GM21447 (cell line): ENCODE results near the gene GPR146.

ENCODE experiments used
- ATAC-seq: cut with Tn5 transposase; IDR thresholded peaks from one replicate; pipeline ENCODE4 v1.9.1; 2021; ENCODE audit not compliant: unreplicated experiment

GPR146 gene

DNA sequence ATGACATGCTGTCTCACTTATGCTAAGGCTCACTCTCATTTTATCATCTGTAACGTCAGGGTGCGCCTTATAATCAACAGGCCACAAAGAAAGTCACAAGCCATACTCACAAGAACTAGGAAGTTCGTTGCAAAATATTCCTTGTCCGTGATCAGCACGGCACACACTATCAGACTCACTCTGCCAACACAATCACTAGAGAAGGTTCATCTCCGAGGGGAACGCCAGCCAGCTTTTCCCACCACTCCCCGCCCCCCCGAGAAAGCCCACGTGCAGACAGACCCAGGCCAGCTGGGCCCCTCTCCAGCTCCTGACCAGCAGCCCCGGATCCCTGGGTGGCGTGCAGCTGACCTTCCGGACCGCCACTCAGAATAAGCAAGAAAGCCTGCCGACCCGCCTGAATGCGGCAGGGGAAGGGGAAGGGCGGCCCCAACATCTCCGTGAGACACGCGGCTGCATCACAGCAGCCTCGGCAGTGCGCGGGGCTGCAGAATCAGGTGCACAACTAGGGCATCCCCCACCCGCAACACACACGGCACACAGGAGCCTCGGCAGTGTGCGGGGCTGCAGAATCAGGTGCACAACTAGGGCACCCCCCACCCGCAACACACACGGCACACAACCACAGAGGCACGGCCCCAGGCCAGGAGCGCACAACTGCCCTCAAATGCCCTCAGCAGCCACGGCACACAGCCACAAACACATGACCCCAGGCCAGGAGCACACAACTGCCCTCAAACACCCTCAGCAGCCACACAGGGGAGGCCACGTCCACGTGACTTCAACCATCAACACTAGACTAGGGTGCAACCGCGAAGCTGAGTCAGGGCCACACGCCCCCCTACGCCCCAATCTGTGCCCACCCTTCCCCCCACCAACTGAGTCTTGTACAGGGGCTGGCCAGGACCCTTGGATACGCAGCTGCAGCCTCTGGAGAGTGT, 2.5 kb upstream of the GPR146 start:
- ATAC-seq = no peak

GRCh38 chr7:1042492-1042833, 1.9 kb upstream of the GPR146 start:
- no peak for ATAC-seq

DNA sequence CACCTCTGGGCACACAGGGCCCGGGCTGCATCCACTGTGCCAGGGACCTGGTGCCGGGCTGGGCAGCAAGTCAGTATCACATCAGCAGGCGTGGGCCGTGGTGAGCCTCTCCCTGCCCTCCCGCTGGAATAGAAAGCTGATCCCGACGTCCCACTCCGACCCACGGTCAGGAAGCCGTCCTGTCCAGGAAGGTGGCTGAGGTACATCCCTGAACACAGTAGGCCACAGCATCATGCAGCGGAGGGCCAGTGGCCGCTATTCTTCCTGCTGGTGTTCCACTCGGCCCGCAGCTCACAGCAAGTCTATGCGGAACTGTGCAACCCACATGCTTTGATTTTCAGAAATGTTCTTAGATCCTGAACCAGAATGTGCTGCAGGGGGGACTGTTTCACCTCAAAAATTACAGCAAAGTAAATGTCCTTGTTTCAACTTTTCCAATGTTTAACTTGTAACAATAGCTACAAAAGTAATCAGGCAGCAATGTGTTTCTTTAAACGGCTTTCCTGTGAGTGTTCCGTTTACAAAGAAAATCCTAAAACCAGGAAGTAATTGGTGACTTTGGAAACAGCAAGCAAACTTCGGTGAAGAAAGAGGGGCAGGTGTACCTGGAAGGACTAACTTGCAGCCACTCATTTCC, 676 bp upstream of the GPR146 start:
- ATAC-seq = no peak

GRCh38 chr7:1045069-1046063, 1.0 kb downstream of the GPR146 start:
- ATAC-seq = no peak

- no peak for ATAC-seq
Measured at GRCh38 chr7:1046722-1047679, 2.7 kb downstream of the GPR146 start.

DNA sequence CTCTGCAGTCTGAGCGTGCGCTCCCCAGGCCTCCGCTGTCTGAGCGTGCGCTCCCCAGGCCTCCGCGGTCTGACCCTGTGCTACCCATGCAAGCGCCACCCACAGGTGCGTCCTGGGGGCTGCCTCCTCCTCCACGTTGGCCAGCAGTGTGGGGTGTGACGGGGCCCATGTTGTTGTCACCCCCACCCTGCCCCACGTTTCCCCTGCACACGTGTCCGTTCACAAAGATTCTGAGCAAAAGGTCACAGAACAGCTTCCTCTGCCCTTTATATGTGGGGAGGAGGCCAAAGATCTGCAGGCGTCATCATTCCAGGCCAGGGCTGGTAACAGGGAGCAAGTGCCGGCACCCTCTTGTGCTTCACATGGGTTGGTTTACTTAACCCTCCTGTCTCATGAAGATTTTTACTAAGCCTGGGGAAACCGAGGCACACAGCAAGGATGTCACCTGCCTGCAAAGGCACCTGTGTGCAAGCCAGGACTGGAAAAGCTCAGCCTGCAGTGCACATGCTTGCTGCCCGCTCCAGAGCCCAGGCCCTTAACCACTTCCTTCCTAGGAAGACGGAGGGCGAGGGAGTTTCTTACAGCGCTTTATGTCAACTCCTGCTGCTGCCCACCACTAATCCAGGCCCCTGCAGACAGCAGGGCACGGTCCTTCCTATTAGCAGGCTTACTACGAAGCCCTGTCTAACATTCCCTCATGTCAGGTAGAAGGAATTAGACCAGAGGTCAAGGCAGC, 4.8 kb downstream of the GPR146 start:
- no peak for ATAC-seq

DNA sequence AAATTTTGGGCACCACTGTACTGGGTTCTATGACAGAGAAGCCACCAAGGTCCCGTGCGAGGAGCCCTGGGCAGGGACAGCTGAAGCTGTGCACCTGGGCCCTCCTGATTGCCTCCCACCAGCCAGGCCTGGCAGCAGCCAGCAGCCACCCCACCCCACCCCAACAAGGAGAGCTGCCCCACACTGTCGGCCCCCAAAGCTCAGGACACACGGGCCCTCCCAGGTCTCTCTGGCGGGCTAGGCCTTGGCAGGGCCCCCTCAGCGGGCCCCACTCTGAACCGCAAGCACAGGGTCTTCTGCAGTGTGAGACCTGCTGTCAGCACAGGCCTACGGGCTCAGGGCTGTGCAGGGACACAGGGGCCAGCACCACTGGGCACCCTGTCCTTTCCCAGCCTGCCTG, 5.5 kb downstream of the GPR146 start:
- ATAC-seq = no peak

- ATAC-seq = no peak
Measured at GRCh38 chr7:1050254-1050906, 6.0 kb downstream of the GPR146 start.

- no peak for ATAC-seq
Measured at GRCh38 chr7:1050956-1051690, 6.8 kb downstream of the GPR146 start.

DNA sequence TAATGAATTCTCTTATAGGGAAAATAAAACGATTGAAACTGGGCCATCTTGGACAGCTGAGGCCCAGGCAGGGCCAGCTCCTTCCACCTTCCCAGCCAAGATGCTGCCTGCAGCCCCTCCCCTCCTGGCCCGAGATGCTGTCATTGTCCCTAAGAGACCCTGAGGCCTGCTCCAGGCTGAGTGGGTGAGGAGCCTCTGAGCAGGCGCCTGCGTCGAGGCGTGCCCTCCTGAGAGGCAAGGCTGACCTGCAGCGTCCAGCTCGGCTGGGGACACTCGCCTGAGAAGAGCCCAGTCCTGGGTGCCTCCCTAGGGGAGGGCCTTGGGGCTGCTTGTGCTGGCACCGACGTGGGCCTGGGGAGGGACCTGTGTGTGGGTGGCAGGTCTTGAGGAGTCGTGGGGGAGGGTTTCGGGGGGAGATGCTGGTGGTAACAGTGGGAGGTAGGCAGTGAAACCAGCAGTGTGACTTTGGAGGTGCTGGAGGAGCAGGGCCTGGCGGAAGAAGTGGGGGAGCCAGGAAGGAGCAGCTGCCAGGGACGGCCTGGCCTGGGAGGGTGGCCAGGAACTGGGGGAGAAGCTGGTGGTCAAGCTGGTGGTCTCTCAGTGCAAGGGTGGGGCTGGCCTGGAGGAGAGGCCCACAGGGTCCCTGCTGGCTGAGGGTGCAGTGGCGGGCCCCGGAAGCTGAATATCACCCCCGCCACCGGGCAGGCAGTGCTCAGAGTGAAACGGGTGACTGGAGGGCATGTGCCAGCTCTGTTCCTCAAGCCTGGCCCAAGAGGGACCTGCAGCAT, 7.9 kb downstream of the GPR146 start:
- ATAC-seq = no peak

DNA sequence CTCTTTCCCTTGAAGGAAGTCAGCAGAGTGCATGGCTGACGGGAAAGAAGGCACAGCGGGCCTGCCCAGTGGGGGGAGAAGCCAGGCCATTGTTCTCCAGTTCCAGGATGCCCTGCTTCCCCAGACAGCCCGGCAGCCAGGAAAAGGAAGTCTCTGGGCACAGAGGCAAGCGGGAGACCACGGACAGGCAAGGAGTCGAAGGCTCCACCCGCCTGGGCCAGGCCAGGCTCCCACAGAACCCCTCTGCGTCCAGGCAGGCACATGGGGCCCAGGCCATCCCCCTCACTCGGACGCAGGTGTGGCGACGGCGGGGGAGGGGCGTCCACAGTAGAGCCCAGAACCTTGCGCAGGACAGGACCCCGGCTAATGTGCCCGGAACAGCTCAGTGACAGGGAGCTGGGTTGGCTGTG, 8.7 kb downstream of the GPR146 start:
- no peak for ATAC-seq

DNA sequence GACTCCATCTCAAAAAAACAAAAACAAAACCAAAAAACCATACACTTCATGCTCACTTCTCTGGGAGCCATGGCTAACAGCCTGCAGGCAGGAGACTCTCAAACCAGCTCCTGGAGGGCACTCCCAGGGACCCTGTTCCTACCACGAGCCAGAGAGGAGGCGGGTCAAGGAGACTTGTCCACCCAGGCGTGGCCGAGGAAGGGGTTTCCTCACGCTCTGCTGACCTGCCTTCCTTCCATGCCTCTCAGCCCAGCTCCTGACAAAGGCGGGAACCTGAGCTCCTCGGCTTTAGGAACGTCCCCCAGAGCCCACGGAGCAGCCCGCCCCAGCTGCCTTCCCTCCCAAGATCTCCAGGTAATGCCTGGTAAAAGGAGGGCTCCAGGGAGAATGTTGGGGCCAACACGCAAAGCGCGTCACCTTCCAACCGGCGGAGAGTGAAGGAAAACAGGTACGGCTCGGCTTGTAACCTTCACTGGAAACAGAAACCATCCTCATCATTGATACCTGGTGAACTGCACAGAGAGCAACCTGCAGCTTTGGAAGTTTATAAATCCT, 9.5 kb downstream of the GPR146 start:
- ATAC-seq = no peak

GRCh38 chr7:1054438-1054837, 10.1 kb downstream of the GPR146 start:
- no peak for ATAC-seq

- ATAC-seq = no peak
Measured at GRCh38 chr7:1054861-1055450, 10.6 kb downstream of the GPR146 start.

DNA sequence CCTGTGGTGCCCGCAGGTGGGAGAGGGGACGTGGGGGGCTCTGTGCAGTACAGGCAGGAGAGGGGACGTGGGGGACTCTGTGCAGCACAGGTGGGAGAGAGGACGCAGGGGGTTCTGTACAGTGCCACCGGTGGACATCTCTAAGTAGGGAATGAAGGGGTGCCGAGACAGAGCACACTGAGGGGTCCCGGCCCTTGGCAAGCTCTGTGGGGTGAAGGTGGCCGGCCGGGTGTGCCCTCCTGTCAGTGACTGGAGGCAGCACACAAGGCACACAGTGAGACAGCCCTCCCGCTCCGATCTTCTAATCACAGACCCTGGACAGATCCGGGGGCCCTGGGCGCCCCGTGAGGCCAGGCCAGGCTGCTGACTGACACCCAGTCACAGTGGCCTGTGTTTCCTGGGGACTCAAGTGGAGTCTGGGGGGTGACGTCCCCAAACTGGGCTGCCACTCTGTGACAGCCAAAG, 11.2 kb downstream of the GPR146 start:
- no peak for ATAC-seq

GRCh38 chr7:1055956-1056784, 11.8 kb downstream of the GPR146 start:
- no peak for ATAC-seq
